GM13977 (cell line): ENCODE measurements around the gene IQCK.

Source experiments
- DNase-seq: peaks from one replicate; pipeline ENCODE4 v3.0.0; 2012; ENCODE audit warnings: low spot score
- CTCF ChIP-seq: IDR thresholded peaks from 2 replicates; pipeline ENCODE4 v1.5.1; 2012; ENCODE audit warnings: mild to moderate bottlenecking, control low read depth; ENCODE audit not compliant: insufficient read depth; ENCODE audit errors: extremely low read depth, missing control alignments
- in situ Hi-C: fragments of 300-500 bp; cut with MboI; formaldehyde crosslinking; loops from one replicate; pipeline ENCODE4 v1.12.0; 2022; ENCODE audit warnings: low sequenced_read_pairs, low pct_unique_long_range_greater_than_20kb, mixed read lengths, inconsistent platforms; ENCODE audit not compliant: unreplicated experiment

IQCK gene

DNA sequence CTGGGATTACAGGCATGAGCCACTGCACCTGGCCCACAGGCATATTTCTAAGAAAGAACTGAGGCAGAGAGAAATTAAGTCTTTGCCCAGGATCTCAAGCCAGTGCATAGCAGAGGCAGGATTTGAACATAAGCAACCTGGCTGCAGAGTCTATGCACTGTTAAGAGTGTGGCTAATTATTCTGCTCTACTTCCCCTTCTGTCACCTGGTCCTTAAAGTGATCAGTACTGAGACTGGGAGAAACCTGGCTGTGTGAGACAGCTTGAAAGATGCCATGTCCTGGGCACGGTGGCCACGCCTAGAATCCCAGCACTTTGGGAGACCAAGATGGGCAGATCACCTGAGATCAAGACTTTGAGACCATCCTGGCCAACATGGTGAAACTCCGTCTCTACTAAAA, 58.1 kb downstream of the IQCK start:
- no peak for TF ChIP-seq CTCF
- no peak for DNase-seq
- in situ Hi-C loops = no loop called here

DNA sequence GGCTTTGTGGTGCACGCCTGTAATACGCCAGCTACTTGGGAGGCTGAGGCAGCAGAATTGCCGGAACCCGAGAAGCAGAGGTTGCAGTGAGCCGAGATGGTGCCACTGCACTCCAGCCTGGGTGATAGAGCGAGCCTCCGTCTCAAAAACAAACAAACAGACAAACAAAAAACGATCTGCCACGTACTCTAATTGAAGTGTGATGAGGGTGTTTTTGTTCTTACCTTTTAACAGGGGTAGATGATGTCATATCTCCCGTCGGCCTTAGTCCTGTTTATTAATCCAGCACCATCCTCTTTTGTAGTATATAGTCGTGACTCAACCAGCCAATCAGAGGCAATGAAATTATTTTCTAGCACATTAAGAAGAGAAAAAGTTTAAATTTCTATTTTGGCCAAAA, 58.5 kb downstream of the IQCK start:
- in situ Hi-C loops = no loop called here
- TF ChIP-seq CTCF = no peak
- DNase-seq = no peak

DNA sequence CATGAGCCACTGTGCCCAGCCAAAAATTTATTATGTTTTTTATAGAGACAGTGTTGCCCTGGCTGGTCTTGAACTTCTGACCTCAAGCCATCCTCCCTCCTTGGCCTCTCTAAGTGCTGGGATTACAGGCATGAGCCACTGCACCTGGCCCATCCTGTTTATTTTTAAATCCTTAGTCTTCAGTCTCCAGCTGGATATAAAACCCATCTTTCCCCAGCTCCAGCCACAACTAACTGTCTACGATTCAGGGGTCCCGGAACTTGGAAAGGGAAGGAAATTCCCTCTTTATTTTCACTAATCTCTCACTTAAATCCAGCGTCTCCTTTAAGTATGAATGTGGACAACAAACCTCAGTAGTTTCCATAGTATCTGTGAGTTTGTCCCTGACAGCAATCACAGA, 62.2 kb downstream of the IQCK start:
- no peak for TF ChIP-seq CTCF
- DNase-seq = no peak
- in situ Hi-C loops = no loop called here

GRCh38 chr16:19781226-19781625, 63.2 kb downstream of the IQCK start:
- in situ Hi-C loops = no loop called here
- DNase-seq = no peak
- TF ChIP-seq CTCF = no peak

GRCh38 chr16:19783363-19784182, 65.5 kb downstream of the IQCK start:
- in situ Hi-C loops = no loop called here
- no peak for TF ChIP-seq CTCF

GRCh38 chr16:19784183-19784736, 66.2 kb downstream of the IQCK start:
- TF ChIP-seq CTCF = no peak
- in situ Hi-C loops = no loop called here
- DNase-seq = no peak

More at GRCh38 chr16:19783363-19784182, 65.5 kb downstream of the IQCK start:
- DNase-seq = no peak
